Stimulated activated CD4-positive, alpha-beta T cell treated with anti-CD3 and anti-CD28 coated beads, TNF-alpha, amount 100 ng/mL, for 1 hour (primary cell): ENCODE data around the gene USP5.

Experiments
- DNase-seq, 3 donors: peaks; one replicate each; pipeline ENCODE4 v3.0.0-alpha.2; 2020; ENCODE audit warnings: low read depth in 3 of 3, low spot score in 1 of 3

The USP5 gene

GRCh38 chr12:6851921-6852650, at the start of gene USP5:
USP5 (plus strand) TSS chr12:6852150; CDS start chr12:6852180, 30 bp downstream.
- DNase-seq = peak; percentile 90 to 95 (median 95)

GRCh38 chr12:6807170-6807569, 44.8 kb upstream of the USP5 start:
- no peak for DNase-seq

GRCh38 chr12:6809056-6809455, 42.9 kb upstream of the USP5 start:
- DNase-seq = no peak

- DNase-seq = no peak
Observed at GRCh38 chr12:6810758-6811157, 41.2 kb upstream of the USP5 start.

- DNase-seq = no peak
Observed at GRCh38 chr12:6813363-6813762, 38.6 kb upstream of the USP5 start.

GRCh38 chr12:6816598-6816997, 35.4 kb upstream of the USP5 start:
- no peak for DNase-seq

GRCh38 chr12:6817098-6817497, 34.9 kb upstream of the USP5 start:
- no peak for DNase-seq

GRCh38 chr12:6817662-6818157, 34.2 kb upstream of the USP5 start:
- no peak for DNase-seq

GRCh38 chr12:6818222-6818621, 33.7 kb upstream of the USP5 start:
- no peak for DNase-seq

GRCh38 chr12:6818645-6819044, 33.3 kb upstream of the USP5 start:
- no peak for DNase-seq

GRCh38 chr12:6819106-6820030, 32.6 kb upstream of the USP5 start:
- no peak for DNase-seq

GRCh38 chr12:6820166-6820565, 31.8 kb upstream of the USP5 start:
- DNase-seq = no peak

GRCh38 chr12:6821591-6822425, 30.1 kb upstream of the USP5 start, which contains the start of gene GPR162:
GPR162 (plus strand) TSS chr12:6821821; CDS start chr12:6823899, 2,078 bp downstream.
- DNase-seq = no peak

- no peak for DNase-seq
Observed at GRCh38 chr12:6822426-6823135, 29.4 kb upstream of the USP5 start.

GRCh38 chr12:6823182-6824084, 28.5 kb upstream of the USP5 start:
- no peak for DNase-seq

- DNase-seq = no peak
Observed at GRCh38 chr12:6824085-6824775, 27.7 kb upstream of the USP5 start.

- DNase-seq = no peak
Observed at GRCh38 chr12:6824901-6825381, 27.0 kb upstream of the USP5 start.

- peak; percentile 47 to 81 (median 69) for DNase-seq
Observed at GRCh38 chr12:6825398-6826124, 26.4 kb upstream of the USP5 start.
